GM23248 (cell line): ENCODE measurements around the gene CD93. TPM values are rescaled to one million over a fixed set of nuclear protein-coding genes. Genes with fewer than 3 reads are reported as not detected.

Experiments used
- DNase-seq: peaks from one replicate; pipeline ENCODE4 v3.0.0-alpha.2; 2015
- H2AFZ ChIP-seq: fragments of 200-600 bp; sonication (generic); 2 replicates; pipeline ENCODE4 v1.6.1; 2016; ENCODE audit warnings: antibody characterized with exemption
- H3F3A ChIP-seq: fragments of 200-600 bp; sonication (generic); 2 replicates; pipeline ENCODE4 v1.6.1; 2016; ENCODE audit warnings: mild to moderate bottlenecking, antibody characterized with exemption, mixed run types; ENCODE audit not compliant: insufficient read depth
- H3K27ac ChIP-seq: fragments of 200-600 bp; sonication (generic); 2 replicates; pipeline ENCODE4 v1.5.1; 2016; ENCODE audit warnings: mild to moderate bottlenecking
- H3K27me3 ChIP-seq: fragments of 200-600 bp; sonication (generic); replicated peaks from 2 replicates; pipeline ENCODE4 v1.6.1; 2016; ENCODE audit warnings: mild to moderate bottlenecking; ENCODE audit not compliant: insufficient read depth
- H3K36me3 ChIP-seq: fragments of 200-600 bp; sonication (generic); 2 replicates; pipeline ENCODE4 v1.6.1; 2016; ENCODE audit warnings: low read depth, mild to moderate bottlenecking
- H3K4me1 ChIP-seq: fragments of 200-600 bp; sonication (generic); 2 replicates; pipeline ENCODE4 v1.6.1; 2016; ENCODE audit warnings: mild to moderate bottlenecking; ENCODE audit not compliant: insufficient read depth
- H3K4me2 ChIP-seq: fragments of 200-600 bp; sonication (generic); one replicate; pipeline ENCODE4 v1.6.1; 2016; ENCODE audit warnings: mild to moderate bottlenecking; ENCODE audit not compliant: unreplicated experiment
- H3K4me3 ChIP-seq: fragments of 200-600 bp; sonication (generic); 2 replicates; pipeline ENCODE4 v1.5.1; 2016; ENCODE audit warnings: mild to moderate bottlenecking
- H3K79me2 ChIP-seq: fragments of 200-600 bp; sonication (generic); 2 replicates; pipeline ENCODE4 v1.6.1; 2016; ENCODE audit warnings: mild to moderate bottlenecking; ENCODE audit not compliant: insufficient read depth
- H3K9ac ChIP-seq: fragments of 200-600 bp; sonication (generic); 2 replicates; pipeline ENCODE4 v1.6.1; 2016; ENCODE audit warnings: mild to moderate bottlenecking
- H3K9me2 ChIP-seq: fragments of 200-600 bp; sonication (generic); 2 replicates; pipeline ENCODE4 v1.6.1; 2016; ENCODE audit warnings: mixed run types, mild to moderate bottlenecking, moderate library complexity; ENCODE audit not compliant: insufficient read depth
- H3K9me3 ChIP-seq: fragments of 200-600 bp; sonication (generic); one replicate; pipeline ENCODE4 v1.6.1; 2017; ENCODE audit warnings: low read depth
- H4K20me1 ChIP-seq: fragments of 200-600 bp; sonication (generic); 2 replicates; pipeline ENCODE4 v1.6.0; 2016; ENCODE audit not compliant: insufficient read depth
- EZH2 ChIP-seq: fragments of 200-600 bp; sonication (generic); IDR thresholded peaks from 2 replicates; pipeline ENCODE4 v1.6.1; 2018; ENCODE audit warnings: antibody characterized with exemption, mild to moderate bottlenecking; ENCODE audit not compliant: insufficient read depth, poor library complexity, severe bottlenecking
- EZH2phosphoT487 ChIP-seq: fragments of 200-600 bp; sonication (generic); IDR thresholded peaks from 2 replicates; pipeline ENCODE4 v1.6.1; 2018; ENCODE audit warnings: antibody characterized with exemption, moderate library complexity, mild to moderate bottlenecking, low read depth; ENCODE audit not compliant: insufficient read depth
- WGBS, 2 experiments: methylation state at CpG; one replicate each; pipeline ENCODE4 v1.1.6; 2015 to 2017; ENCODE audit warnings: low lambda C conversion rate in 2 of 2, low coverage in 1 of 2; ENCODE audit errors: missing lambda C conversion rate in 2 of 2; 5-methylcytosine and 5-hydroxymethylcytosine counted together
- in situ Hi-C: fragments of 300-500 bp; cut with MboI; formaldehyde crosslinking; loops from 2 replicates; pipeline ENCODE4 v1.15.0; 2020
- polyA plus RNA-seq: library from polyadenylated mRNA; unstranded; fragments of >200 nt; fragmentation: Nextera tagmentation; extraction: Ambion mirVana; gene quantifications from 2 replicates; pipeline ENCODE4 v1.2.1, GENCODE V29; 2016
- total RNA-seq: library from RNA; depleted of rRNA; stranded (reverse); fragments of >200 nt; shearing (Covaris generic); gene quantifications from 2 replicates; pipeline ENCODE4 v1.2.3, GENCODE V29; 2014

CD93 gene
- total and polyA plus RNA-seq, 2 experiments from 2014 or later, result 0.03 TPM; not detected in 1

- Histone ChIP-seq H3K4me1 (no peaks in the 10 kb centered on the region), H3K4me3 (no peak overlapping the region), H2AFZ (no peak overlapping the region), H3K4me2 (no peak overlapping the region), H3K9ac (no peak overlapping the region), H3K27ac (no peak overlapping the region), H3K36me3 (no peaks in the 10 kb centered on the region), H3K9me3 (no peaks in the 10 kb centered on the region), H3K9me2 (no peaks in the 10 kb centered on the region), H3K27me3 (no peaks in the 10 kb centered on the region), H3K79me2 (no peaks in the 10 kb centered on the region), H4K20me1 (no peaks in the 10 kb centered on the region), H3F3A (no peaks in the 10 kb centered on the region)
- DNase-seq, result no peak
- TF ChIP-seq EZH2phosphoT487 (no peak), EZH2 (no peak)
- in situ Hi-C loops, result no loop called here
- WGBS, 2 experiments, result 79% methylated on average over 16 of the region's 16 CpGs
These were observed 11.8 kb upstream of the CD93 start for GRCh38 chr20:23097636-23098580.

DNA sequence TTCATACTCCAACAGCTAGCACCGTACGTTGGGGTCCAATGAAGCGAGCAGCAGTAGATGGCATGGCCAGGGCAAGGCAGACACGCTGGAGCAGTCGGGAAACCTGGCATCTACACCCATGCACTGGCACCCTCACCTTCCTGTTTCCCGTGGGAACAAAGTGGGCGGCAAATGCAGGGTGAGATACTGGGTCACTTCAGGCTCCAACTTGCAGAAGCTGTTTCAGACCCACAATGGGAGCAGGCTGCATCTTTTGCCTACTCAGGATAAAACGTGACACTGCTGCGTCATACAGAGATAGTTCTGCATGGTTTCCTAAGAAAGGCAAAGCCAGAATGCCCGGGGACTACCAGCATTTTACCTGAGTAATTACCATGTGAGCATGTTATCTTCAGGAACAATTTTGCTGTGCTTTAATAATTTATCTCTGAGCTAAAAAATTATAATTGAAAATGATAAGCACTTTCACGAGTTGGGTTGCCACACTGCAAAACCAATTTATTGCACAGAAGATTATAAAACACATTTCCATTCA, 10.9 kb upstream of the CD93 start:
- no peak overlapping the region for H2AFZ ChIP-seq
- no peak overlapping the region for H3K4me3 ChIP-seq
- TF ChIP-seq EZH2, result no peak
- TF ChIP-seq EZH2phosphoT487, result no peak
- WGBS, 2 experiments, result 83 to 89% methylated on average over 11 of the region's 11 CpGs
- H3K9me3 ChIP-seq, result no peaks in the 10 kb centered on the region
- peaks cover 5% of the 10 kb centered on the region for H3K27me3 ChIP-seq
- H3K9me2 ChIP-seq, result no peaks in the 10 kb centered on the region
- DNase-seq, result no peak
- H3K27ac ChIP-seq, result no peak overlapping the region
- in situ Hi-C loops, result no loop called here
- H3K36me3 ChIP-seq, result no peaks in the 10 kb centered on the region
- no peaks in the 10 kb centered on the region for H3K4me1 ChIP-seq
- no peaks in the 10 kb centered on the region for H3K79me2 ChIP-seq
- no peaks in the 10 kb centered on the region for H4K20me1 ChIP-seq
- H3K4me2 ChIP-seq, result no peak overlapping the region
- H3K9ac ChIP-seq, result no peak overlapping the region
- H3F3A ChIP-seq, result no peaks in the 10 kb centered on the region

- no peak for DNase-seq
- Histone ChIP-seq H3K79me2 (no peaks in the 10 kb centered on the region), H3K9me2 (no peaks in the 10 kb centered on the region), H3F3A (no peaks in the 10 kb centered on the region), H3K9me3 (no peaks in the 10 kb centered on the region), H3K27me3 (peaks cover 8% of the 10 kb centered on the region), H3K4me2 (no peak overlapping the region), H3K36me3 (no peaks in the 10 kb centered on the region), H2AFZ (no peak overlapping the region), H4K20me1 (no peaks in the 10 kb centered on the region), H3K9ac (no peak overlapping the region), H3K27ac (no peak overlapping the region), H3K4me3 (no peak overlapping the region), H3K4me1 (no peaks in the 10 kb centered on the region)
- in situ Hi-C loops, result no loop called here
- TF ChIP-seq EZH2phosphoT487, result no peak
- no peak for TF ChIP-seq EZH2
- 75 to 76% methylated on average over 3 of the region's 3 CpGs for WGBS, 2 experiments
These were observed 10.0 kb upstream of the CD93 start for GRCh38 chr20:23096097-23096496.

GRCh38 chr20:23095499-23095898, 9.4 kb upstream of the CD93 start:
- Histone ChIP-seq H3F3A (no peaks in the 10 kb centered on the region), H3K4me3 (no peak overlapping the region), H3K27me3 (peaks cover 10% of the 10 kb centered on the region), H4K20me1 (no peaks in the 10 kb centered on the region), H3K4me1 (no peaks in the 10 kb centered on the region), H3K79me2 (no peaks in the 10 kb centered on the region), H3K9ac (no peak overlapping the region), H3K27ac (no peak overlapping the region), H3K9me2 (no peaks in the 10 kb centered on the region), H2AFZ (no peak overlapping the region), H3K9me3 (no peaks in the 10 kb centered on the region), H3K4me2 (no peak overlapping the region), H3K36me3 (no peaks in the 10 kb centered on the region)
- TF ChIP-seq EZH2phosphoT487, result no peak
- TF ChIP-seq EZH2, result no peak
- DNase-seq, result no peak
- 58 to 74% methylated on average over 3 of the region's 3 CpGs for WGBS, 2 experiments
- in situ Hi-C loops, result no loop called here
